ENCODE data around the gene CELF2. TPM values are rescaled to one million over a fixed set of nuclear protein-coding genes. Genes with fewer than 3 reads are reported as not detected.

The CELF2 gene
- total and polyA plus RNA-seq, 2 of the 4 experiments (the other 2 are of a cell fraction): 3.5 to 6.6 TPM

DNA sequence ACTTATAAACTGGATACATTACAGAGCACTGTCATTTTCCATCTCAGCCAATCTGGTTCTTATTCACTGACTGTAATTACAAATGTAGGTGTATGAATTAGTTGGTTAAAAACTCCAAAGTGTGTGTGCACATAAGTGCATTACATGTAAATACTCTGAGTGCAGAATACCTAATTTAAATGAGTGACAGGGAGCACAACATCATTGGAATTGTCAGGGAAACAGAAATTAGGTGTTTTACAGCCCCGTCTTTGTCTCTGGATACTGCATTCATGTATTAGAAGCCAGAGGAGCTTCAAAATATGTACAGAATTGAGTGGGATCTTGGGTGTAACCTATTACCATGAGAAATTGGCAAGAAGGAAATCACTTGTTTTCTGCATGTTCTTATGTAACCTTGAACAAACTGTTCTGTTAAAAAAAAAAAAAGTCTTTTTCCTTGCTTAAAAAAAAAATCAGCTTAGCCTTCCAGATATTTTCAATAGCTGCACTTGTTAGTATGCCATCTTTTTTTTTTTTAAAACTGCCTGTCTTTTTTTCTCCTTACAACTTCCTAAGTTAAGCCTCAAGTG, 31.1 kb downstream of the CELF2 start:
- H3K4ac ChIP-seq (ENCODE audit: low read depth, low read length): no peak overlapping the region
- H3K4me1 ChIP-seq (ENCODE audit: control insufficient read depth, insufficient read depth, low read length): no peaks in the 10 kb centered on the region
- no peak overlapping the region for H3K23ac ChIP-seq (ENCODE audit: low read depth, low read length)
- intact Hi-C loops (cut with micrococcal nuclease): no loop called here
- no peak overlapping the region for H3K4me3 ChIP-seq (ENCODE audit: insufficient read depth, low read depth, low read length)
- no peak overlapping the region for H2AK5ac ChIP-seq (ENCODE audit: low read depth, low read length)
- dilution Hi-C loops (cut with HindIII; ENCODE audit: low sequenced_read_pairs, unreplicated experiment): no loop called here
- no peaks in the 10 kb centered on the region for H4K20me1 ChIP-seq (ENCODE audit: insufficient read depth, low read length)
- no peak overlapping the region for H2BK120ac ChIP-seq (ENCODE audit: low read depth, low read length)
- H3K14ac ChIP-seq (replicated peaks; ENCODE audit: low read depth, low read length): no peak overlapping the region
- no peak overlapping the region for H3K9ac ChIP-seq (ENCODE audit: low read depth, low read length)
- no peaks in the 10 kb centered on the region for H3K79me1 ChIP-seq (ENCODE audit: low read depth in 1 of 2, low read length in 2 of 2)
- CTCF ChIA-PET: interaction anchor here (0.6 to 1.2 kb wide), 3 partner anchors 9 to 1413 kb away, joined by 3 to 6 read pairs (median 4); no protein-coding TSS in a partner anchor
- no TSS peak for BruUV-seq (replicated peaks)
- no peak overlapping the region for H3K18ac ChIP-seq (ENCODE audit: low read depth, low read length)
- POLR2A ChIA-PET (ENCODE audit: unreplicated experiment): no interaction called here
- no peak overlapping the region for H4K91ac ChIP-seq (ENCODE audit: insufficient read depth, low read depth, low read length)
- no peak overlapping the region for H2AFZ ChIP-seq (replicated peaks; ENCODE audit: low read length, poor library complexity)
- no peak for DNase-seq
- no peak overlapping the region for H2BK20ac ChIP-seq (ENCODE audit: low read depth, low read length)
- H2AK9ac ChIP-seq (replicated peaks; ENCODE audit: low read depth, low read length, poor library complexity): no peak overlapping the region
- H3K27ac ChIP-seq (ENCODE audit: insufficient read depth, low read length): no peak overlapping the region
- no peak for ATAC-seq (ENCODE audit: low read depth)
- H3K9me1 ChIP-seq (ENCODE audit: insufficient read depth, low read length): no peaks in the 10 kb centered on the region
- WGBS, 2 experiments (ENCODE audit: extremely low coverage in 2 of 2, insufficient read length in 1 of 2): no CpG with 5 or more reads among the region's 1 CpG
- no peaks in the 10 kb centered on the region for H3K36me3 ChIP-seq (ENCODE audit: control insufficient read depth, insufficient read depth, low read length)
- H4K5ac ChIP-seq (ENCODE audit: low read depth, low read length): no peak overlapping the region
- in situ Hi-C loops (cut with MboI; ENCODE audit: low sequenced_read_pairs): no loop called here
- TF ChIP-seq, protein P1, sequence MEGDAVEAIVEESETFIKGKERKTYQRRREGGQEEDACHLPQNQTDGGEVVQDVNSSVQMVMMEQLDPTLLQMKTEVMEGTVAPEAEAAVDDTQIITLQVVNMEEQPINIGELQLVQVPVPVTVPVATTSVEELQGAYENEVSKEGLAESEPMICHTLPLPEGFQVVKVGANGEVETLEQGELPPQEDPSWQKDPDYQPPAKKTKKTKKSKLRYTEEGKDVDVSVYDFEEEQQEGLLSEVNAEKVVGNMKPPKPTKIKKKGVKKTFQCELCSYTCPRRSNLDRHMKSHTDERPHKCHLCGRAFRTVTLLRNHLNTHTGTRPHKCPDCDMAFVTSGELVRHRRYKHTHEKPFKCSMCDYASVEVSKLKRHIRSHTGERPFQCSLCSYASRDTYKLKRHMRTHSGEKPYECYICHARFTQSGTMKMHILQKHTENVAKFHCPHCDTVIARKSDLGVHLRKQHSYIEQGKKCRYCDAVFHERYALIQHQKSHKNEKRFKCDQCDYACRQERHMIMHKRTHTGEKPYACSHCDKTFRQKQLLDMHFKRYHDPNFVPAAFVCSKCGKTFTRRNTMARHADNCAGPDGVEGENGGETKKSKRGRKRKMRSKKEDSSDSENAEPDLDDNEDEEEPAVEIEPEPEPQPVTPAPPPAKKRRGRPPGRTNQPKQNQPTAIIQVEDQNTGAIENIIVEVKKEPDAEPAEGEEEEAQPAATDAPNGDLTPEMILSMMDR (conservative IDR thresholded peaks at IDR 0.05; ENCODE audit: low read depth, low read length): no peak
- TF ChIP-seq MAZ (IDR thresholded peaks at IDR 0.05; ENCODE audit: borderline replicate concordance, low read depth, low read length): no peak
- TF ChIP-seq CEBPB (IDR thresholded peaks at IDR 0.05; ENCODE audit: low read depth, low read length): no peak
- no peak for TF ChIP-seq RAD21 (IDR thresholded peaks at IDR 0.05; ENCODE audit: low read length)
- no peak for TF ChIP-seq RFX5 (IDR thresholded peaks at IDR 0.05; ENCODE audit: low read depth, low read length)
- no peak for TF ChIP-seq NFE2L2 (IDR thresholded peaks at IDR 0.05; ENCODE audit: low read depth, low read length)
- TF ChIP-seq CHD1 (IDR thresholded peaks at IDR 0.05; ENCODE audit: low read depth, low read length): no peak
- TF ChIP-seq RCOR1 (IDR thresholded peaks at IDR 0.05; ENCODE audit: insufficient replicate concordance, low read length): no peak
- no peak for TF ChIP-seq MAFK (IDR thresholded peaks at IDR 0.05; ENCODE audit: low read depth, low read length)
- no peak for TF ChIP-seq BHLHE40 (IDR thresholded peaks at IDR 0.05; ENCODE audit: low read depth, low read length)
- no peak for TF ChIP-seq SMC3 (IDR thresholded peaks at IDR 0.05; ENCODE audit: low read depth, low read length)
- TF ChIP-seq, protein P2, sequence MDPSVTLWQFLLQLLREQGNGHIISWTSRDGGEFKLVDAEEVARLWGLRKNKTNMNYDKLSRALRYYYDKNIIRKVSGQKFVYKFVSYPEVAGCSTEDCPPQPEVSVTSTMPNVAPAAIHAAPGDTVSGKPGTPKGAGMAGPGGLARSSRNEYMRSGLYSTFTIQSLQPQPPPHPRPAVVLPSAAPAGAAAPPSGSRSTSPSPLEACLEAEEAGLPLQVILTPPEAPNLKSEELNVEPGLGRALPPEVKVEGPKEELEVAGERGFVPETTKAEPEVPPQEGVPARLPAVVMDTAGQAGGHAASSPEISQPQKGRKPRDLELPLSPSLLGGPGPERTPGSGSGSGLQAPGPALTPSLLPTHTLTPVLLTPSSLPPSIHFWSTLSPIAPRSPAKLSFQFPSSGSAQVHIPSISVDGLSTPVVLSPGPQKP (IDR thresholded peaks at IDR 0.05; ENCODE audit: borderline replicate concordance, low read depth, low read length): no peak
- TF ChIP-seq POLR2A (IDR thresholded peaks at IDR 0.05; ENCODE audit: low read depth, low read length): no peak
- TF ChIP-seq, protein P3, sequence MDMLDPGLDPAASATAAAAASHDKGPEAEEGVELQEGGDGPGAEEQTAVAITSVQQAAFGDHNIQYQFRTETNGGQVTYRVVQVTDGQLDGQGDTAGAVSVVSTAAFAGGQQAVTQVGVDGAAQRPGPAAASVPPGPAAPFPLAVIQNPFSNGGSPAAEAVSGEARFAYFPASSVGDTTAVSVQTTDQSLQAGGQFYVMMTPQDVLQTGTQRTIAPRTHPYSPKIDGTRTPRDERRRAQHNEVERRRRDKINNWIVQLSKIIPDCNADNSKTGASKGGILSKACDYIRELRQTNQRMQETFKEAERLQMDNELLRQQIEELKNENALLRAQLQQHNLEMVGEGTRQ (IDR thresholded peaks at IDR 0.05; ENCODE audit: low read depth, low read length): no peak
- TF ChIP-seq MXI1 (IDR thresholded peaks at IDR 0.05; ENCODE audit: borderline replicate concordance, low read depth, low read length): no peak
- no peak for TF ChIP-seq FOS (IDR thresholded peaks at IDR 0.05; ENCODE audit: low read depth, low read length)
- peaks cover 2% of the 10 kb centered on the region; the same call in 1 of the 2 replicates for H3K27me3 ChIP-seq (ENCODE audit: control insufficient read depth, insufficient read depth, low read length)
- H4K8ac ChIP-seq (ENCODE audit: low read depth in 2 of 2, low read length in 2 of 2): no peak overlapping the region
- no peak overlapping the region for H3K56ac ChIP-seq (ENCODE audit: extremely low read depth, insufficient read depth, low read length)
- H3K9me3 ChIP-seq (ENCODE audit: control insufficient read depth, insufficient read depth, low read length): no peaks in the 10 kb centered on the region
- H3K4me2 ChIP-seq (ENCODE audit: low read depth, low read length): no peak overlapping the region
- no peak overlapping the region for H2BK15ac ChIP-seq (ENCODE audit: low read depth, low read length)
- no peak overlapping the region for H2BK5ac ChIP-seq (ENCODE audit: low read depth, low read length, poor library complexity, severe bottlenecking)
